ENCODE measurements around the gene NGLY1. TPM values are rescaled to one million over a fixed set of nuclear protein-coding genes. Genes with fewer than 3 reads are reported as not detected.

The NGLY1 gene
- total and polyA plus RNA-seq, 7 donors = 17.9 to 28.8 (median 25.8) TPM

GRCh38 chr3:25818335-25818734, 35.1 kb upstream of the NGLY1 start:
- no peaks in the 10 kb centered on the region for H3K27me3 ChIP-seq
- no peaks in the 10 kb centered on the region for H3K9me3 ChIP-seq
- intact Hi-C loops (cut with DNase I) = no loop called here
- 86% methylated on average over 4 of the region's 4 CpGs for WGBS, 2 donors
- TF ChIP-seq EP300 (IDR thresholded peaks at IDR 0.05) = no peak
- TF ChIP-seq POLR2A (IDR thresholded peaks at IDR 0.05) = no peak
- TF ChIP-seq, protein P1, sequence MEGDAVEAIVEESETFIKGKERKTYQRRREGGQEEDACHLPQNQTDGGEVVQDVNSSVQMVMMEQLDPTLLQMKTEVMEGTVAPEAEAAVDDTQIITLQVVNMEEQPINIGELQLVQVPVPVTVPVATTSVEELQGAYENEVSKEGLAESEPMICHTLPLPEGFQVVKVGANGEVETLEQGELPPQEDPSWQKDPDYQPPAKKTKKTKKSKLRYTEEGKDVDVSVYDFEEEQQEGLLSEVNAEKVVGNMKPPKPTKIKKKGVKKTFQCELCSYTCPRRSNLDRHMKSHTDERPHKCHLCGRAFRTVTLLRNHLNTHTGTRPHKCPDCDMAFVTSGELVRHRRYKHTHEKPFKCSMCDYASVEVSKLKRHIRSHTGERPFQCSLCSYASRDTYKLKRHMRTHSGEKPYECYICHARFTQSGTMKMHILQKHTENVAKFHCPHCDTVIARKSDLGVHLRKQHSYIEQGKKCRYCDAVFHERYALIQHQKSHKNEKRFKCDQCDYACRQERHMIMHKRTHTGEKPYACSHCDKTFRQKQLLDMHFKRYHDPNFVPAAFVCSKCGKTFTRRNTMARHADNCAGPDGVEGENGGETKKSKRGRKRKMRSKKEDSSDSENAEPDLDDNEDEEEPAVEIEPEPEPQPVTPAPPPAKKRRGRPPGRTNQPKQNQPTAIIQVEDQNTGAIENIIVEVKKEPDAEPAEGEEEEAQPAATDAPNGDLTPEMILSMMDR (IDR thresholded peaks at IDR 0.05) = no peak
- TF ChIP-seq POLR2AphosphoS5 (IDR thresholded peaks at IDR 0.05) = no peak
- H3K27ac ChIP-seq = no peak overlapping the region
- DNase-seq = no peak
- no peak overlapping the region for H3K4me3 ChIP-seq
- H3K36me3 ChIP-seq = no peaks in the 10 kb centered on the region
- H3K4me1 ChIP-seq = no peaks in the 10 kb centered on the region

- 18 to 83% methylated on average over 1 of the region's 1 CpG for WGBS, 2 donors
- Histone ChIP-seq H3K36me3 (no peaks in the 10 kb centered on the region), H3K27me3 (no peaks in the 10 kb centered on the region), H3K4me1 (no peaks in the 10 kb centered on the region), H3K9me3 (no peaks in the 10 kb centered on the region), H3K4me3 (no peak overlapping the region), H3K27ac (no peak overlapping the region)
- TF ChIP-seq EP300 (IDR thresholded peaks at IDR 0.05) (no peak), POLR2AphosphoS5 (IDR thresholded peaks at IDR 0.05) (no peak), POLR2A (IDR thresholded peaks at IDR 0.05) (no peak)
- TF ChIP-seq, protein P1 (IDR thresholded peaks at IDR 0.05) = no peak
- no peak for DNase-seq
- intact Hi-C loops (cut with DNase I) = no loop called here
These were observed 34.4 kb upstream of the NGLY1 start for GRCh38 chr3:25817638-25818037.

- Histone ChIP-seq H3K9me3 (no peaks in the 10 kb centered on the region), H3K27ac (no peak overlapping the region), H3K4me3 (no peak overlapping the region), H3K27me3 (no peaks in the 10 kb centered on the region), H3K36me3 (no peaks in the 10 kb centered on the region), H3K4me1 (no peaks in the 10 kb centered on the region)
- 6 to 54% methylated on average over 1 of the region's 1 CpG for WGBS, 2 donors
- intact Hi-C loops (cut with DNase I) = no loop called here
- no peak for DNase-seq
- no peak for TF ChIP-seq POLR2AphosphoS5 (IDR thresholded peaks at IDR 0.05)
- no peak for TF ChIP-seq POLR2A (IDR thresholded peaks at IDR 0.05)
- TF ChIP-seq, protein P1 (IDR thresholded peaks at IDR 0.05) = no peak
- no peak for TF ChIP-seq EP300 (IDR thresholded peaks at IDR 0.05)
These were observed 33.9 kb upstream of the NGLY1 start for GRCh38 chr3:25817107-25817506.

DNA sequence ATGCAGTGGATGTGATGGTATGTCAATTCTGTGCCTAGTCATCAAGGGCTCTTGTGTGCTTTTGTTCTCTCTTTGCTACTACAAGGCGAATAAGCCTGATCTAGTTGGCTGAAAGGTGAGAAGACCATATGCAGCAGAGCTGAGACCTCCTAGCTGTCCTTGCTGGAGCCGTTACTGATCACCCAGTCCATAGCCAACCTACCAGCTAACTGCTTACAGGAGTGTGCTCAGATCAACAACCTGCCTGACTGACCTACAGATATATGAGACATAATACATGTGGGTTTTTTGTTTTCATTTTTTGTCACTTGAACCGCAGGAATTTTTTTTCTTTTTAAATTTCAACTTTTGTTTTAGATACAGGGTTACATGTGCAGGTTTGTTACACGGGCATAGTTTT, 29.4 kb upstream of the NGLY1 start:
- 94 to 95% methylated on average over 4 of the region's 4 CpGs for WGBS, 2 donors
- Histone ChIP-seq H3K36me3 (no peaks in the 10 kb centered on the region), H3K9me3 (no peaks in the 10 kb centered on the region), H3K27ac (no peak overlapping the region), H3K4me1 (no peaks in the 10 kb centered on the region), H3K4me3 (no peak overlapping the region), H3K27me3 (no peaks in the 10 kb centered on the region)
- no peak for DNase-seq
- TF ChIP-seq EP300 (IDR thresholded peaks at IDR 0.05) (no peak), POLR2AphosphoS5 (IDR thresholded peaks at IDR 0.05) (no peak), POLR2A (IDR thresholded peaks at IDR 0.05) (no peak)
- TF ChIP-seq, protein P1 (IDR thresholded peaks at IDR 0.05) = no peak
- intact Hi-C loops (cut with DNase I) = no loop called here

- no peak overlapping the region for H3K27ac ChIP-seq
- no peaks in the 10 kb centered on the region for H3K9me3 ChIP-seq
- no peaks in the 10 kb centered on the region for H3K27me3 ChIP-seq
- intact Hi-C loops (cut with DNase I) = no loop called here
- H3K4me3 ChIP-seq = no peak overlapping the region
- TF ChIP-seq POLR2AphosphoS5 (IDR thresholded peaks at IDR 0.05) = no peak
- no peak for TF ChIP-seq POLR2A (IDR thresholded peaks at IDR 0.05)
- TF ChIP-seq, protein P1 (IDR thresholded peaks at IDR 0.05) = no peak
- TF ChIP-seq EP300 (IDR thresholded peaks at IDR 0.05) = no peak
- H3K36me3 ChIP-seq = no peaks in the 10 kb centered on the region
- 87 to 92% methylated on average over 1 of the region's 1 CpG for WGBS, 2 donors
- H3K4me1 ChIP-seq = no peaks in the 10 kb centered on the region
- no peak for DNase-seq
These were observed 21.4 kb upstream of the NGLY1 start for GRCh38 chr3:25804676-25805075.

Data from sigmoid colon (tissue), 7 donors.